Breast epithelium (tissue), 4 donors: ENCODE measurements around the gene PGPEP1. TPM values are rescaled to one million over a fixed set of nuclear protein-coding genes. Genes with fewer than 3 reads are reported as not detected.
"Not testable (repeated sequence)": the region's sequence is repeated elsewhere in the genome, so short reads cannot be mapped to it uniquely, and the experiment has no call there.

Experiments
- DNase-seq, 2 donors: peaks; one replicate each; pipeline ENCODE4 v3.0.0-alpha.2; 2019; ENCODE audit warnings: low spot score in 2 of 2
- H3K27ac ChIP-seq, 2 donors: fragments of 200-600 bp; sonication (generic) in 1 of 2; one replicate each; pipeline ENCODE4 v1.5.1; 2016 to 2019; ENCODE audit warnings: mild to moderate bottlenecking in 1 of 2
- H3K27me3 ChIP-seq, 2 donors: fragments of 200-600 bp; sonication (generic) in 1 of 2; one replicate each; pipeline versions ENCODE4 v1.5.1 to v1.6.0; 2017 to 2019; ENCODE audit warnings: control low read depth in 1 of 2, mild to moderate bottlenecking in 1 of 2
- H3K36me3 ChIP-seq: fragments of 200-600 bp; one replicate; pipeline ENCODE4 v1.5.1; 2019
- H3K4me1 ChIP-seq, 2 donors: fragments of 200-600 bp; sonication (generic); one replicate each; pipeline ENCODE4 v1.5.1; 2016 to 2019; ENCODE audit warnings: control low read depth in 1 of 2
- H3K4me3 ChIP-seq, 3 donors: fragments of 200-600 bp; sonication (generic); 1 replicate in 2 of 3; 2 replicates in 1 of 3; pipeline ENCODE4 v1.5.1; 2016 to 2019; ENCODE audit warnings: mild to moderate bottlenecking in 3 of 3, moderate library complexity in 2 of 3
- H3K9me3 ChIP-seq, 2 donors: fragments of 200-600 bp; sonication (generic) in 1 of 2; one replicate each; pipeline ENCODE4 v1.5.1; 2016 to 2019; ENCODE audit warnings: control low read depth in 1 of 2
- CTCF ChIP-seq, 3 donors: fragments of 450-650 bp; IDR thresholded peaks; one replicate each; pipeline ENCODE4 v1.5.1; 2016 to 2017; ENCODE audit warnings: antibody characterized with exemption in 3 of 3, mild to moderate bottlenecking in 3 of 3, moderate library complexity in 3 of 3
- POLR2A ChIP-seq: fragments of 450-650 bp; IDR thresholded peaks from one replicate; pipeline ENCODE4 v1.6.1; 2016; ENCODE audit warnings: antibody characterized with exemption, mild to moderate bottlenecking, moderate library complexity
- POLR2AphosphoS5 ChIP-seq, 3 donors: sonication (generic); formaldehyde crosslinking; IDR thresholded peaks; one replicate each; pipeline ENCODE4 v1.6.1; 2017; ENCODE audit warnings: antibody characterized with exemption in 3 of 3
- intact Hi-C: fragments of 100-400 bp; cut with DNase I; formaldehyde crosslinking; loops from one replicate; pipeline ENCODE4 v1.15.1; 2023; ENCODE audit warnings: low total_unique reads
- total RNA-seq, 3 donors: library from RNA; depleted of rRNA; stranded (reverse); fragments of >200 nt; gene quantifications; one replicate each; pipeline ENCODE4 v1.1.0, GENCODE V29; 2016

The PGPEP1 gene
- total RNA-seq, 3 donors from 2014 or later, result 22.5 to 29.2 (median 25.9) TPM

DNA sequence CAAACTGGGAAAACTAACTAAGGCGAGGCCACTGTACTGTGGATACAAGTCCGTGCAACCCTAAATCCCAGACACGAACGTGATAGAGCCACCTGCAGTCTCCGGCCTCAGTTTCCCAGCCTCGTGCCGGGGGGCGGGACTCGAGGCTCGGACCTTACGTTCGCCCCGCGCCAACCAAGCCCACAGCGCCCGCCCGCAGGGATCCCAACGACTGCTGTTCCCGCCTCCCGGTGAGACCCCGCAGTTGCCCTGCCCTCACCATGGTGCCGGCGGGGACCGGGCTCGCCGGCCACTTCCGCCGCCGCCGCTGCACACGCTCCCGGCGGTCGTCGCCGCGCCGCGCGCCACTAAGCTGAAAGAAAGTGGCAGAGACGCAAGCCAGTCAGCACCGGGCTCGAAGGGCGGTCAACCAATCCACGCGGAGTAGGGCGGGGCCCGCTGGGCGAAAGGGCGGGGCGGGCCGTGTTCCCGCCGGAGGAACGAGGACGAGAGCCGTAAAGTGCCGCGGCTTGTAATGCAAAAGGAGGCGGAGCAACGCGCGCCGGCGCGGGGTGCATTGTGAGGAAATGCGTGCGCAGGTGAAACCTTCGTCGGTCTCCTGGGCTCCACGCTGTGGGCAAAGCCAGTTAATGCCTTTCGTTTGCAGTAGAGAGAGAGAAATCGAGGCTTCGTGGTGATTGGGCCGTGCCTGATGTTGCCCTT, 17.5 kb upstream of the PGPEP1 start, which contains the start of gene LSM4:
TSS of gene LSM4 (minus strand) at position 318 of the 702 bp plus-strand sequence. CDS start at position 262, 56 bp downstream.
- Histone ChIP-seq H3K36me3 (no peaks in the 10 kb centered on the region), H3K27me3 (no peaks in the 10 kb centered on the region), H3K4me3 (peak within 1 kb of the TSS; percentile 71 to 90 (median 86)), H3K4me1 (no peaks in the 10 kb centered on the region), H3K9me3 (no peaks in the 10 kb centered on the region), H3K27ac (peak within 1 kb of the TSS; percentile 87 to 96)
- TF ChIP-seq CTCF (IDR thresholded peaks at IDR 0.05), result peak in 1 of 3 donors; percentile 42
- TF ChIP-seq POLR2AphosphoS5 (IDR thresholded peaks at IDR 0.05), result peak in 2 of 3 donors; percentile 84 to 91
- peak; percentile 53 for TF ChIP-seq POLR2A
- intact Hi-C loops, result loop anchor here (5.0 kb wide), 1 partner anchor 41 kb away; the partner anchor contains the start of gene JUND
- DNase-seq, result peak; percentile 98 to 99

DNA sequence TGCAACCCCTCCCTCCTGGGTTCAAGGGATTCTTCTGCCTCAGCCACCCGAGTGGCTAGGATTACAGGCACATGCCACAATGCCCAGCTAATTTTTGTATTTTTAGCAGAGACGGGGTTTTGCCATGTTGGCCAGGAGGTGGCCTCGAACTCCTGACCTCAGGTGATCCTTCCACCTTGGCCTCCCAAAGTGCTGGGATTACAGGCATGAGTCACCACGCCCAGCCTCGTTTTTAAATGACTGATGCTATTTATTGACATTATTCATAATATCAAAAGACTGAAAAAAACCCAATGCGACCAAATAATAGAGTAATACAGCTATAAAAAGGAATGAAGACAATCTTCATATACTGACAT, 16.0 kb upstream of the PGPEP1 start:
- H3K27ac ChIP-seq, result peak overlapping the region; percentile 50 to 96
- DNase-seq, H3K4me1 ChIP-seq, H3K9me3 ChIP-seq, H3K27me3 ChIP-seq, H3K4me3 ChIP-seq, H3K36me3 ChIP-seq: not testable (repeated sequence)
- intact Hi-C loops, result loop anchor here (5.0 kb wide), 1 partner anchor 42 kb away; the partner anchor contains the start of gene JUND

GRCh38 chr19:18326772-18327171, 13.6 kb upstream of the PGPEP1 start:
- intact Hi-C loops, result no loop called here
- Histone ChIP-seq H3K36me3 (no peaks in the 10 kb centered on the region), H3K9me3 (no peaks in the 10 kb centered on the region), H3K4me1 (no peaks in the 10 kb centered on the region), H3K4me3 (no peak overlapping the region), H3K27me3 (no peaks in the 10 kb centered on the region), H3K27ac (no peak overlapping the region)
- TF ChIP-seq POLR2AphosphoS5 (IDR thresholded peaks at IDR 0.05) (no peak), CTCF (IDR thresholded peaks at IDR 0.05) (no peak), POLR2A (no peak)
- DNase-seq, result no peak

DNA sequence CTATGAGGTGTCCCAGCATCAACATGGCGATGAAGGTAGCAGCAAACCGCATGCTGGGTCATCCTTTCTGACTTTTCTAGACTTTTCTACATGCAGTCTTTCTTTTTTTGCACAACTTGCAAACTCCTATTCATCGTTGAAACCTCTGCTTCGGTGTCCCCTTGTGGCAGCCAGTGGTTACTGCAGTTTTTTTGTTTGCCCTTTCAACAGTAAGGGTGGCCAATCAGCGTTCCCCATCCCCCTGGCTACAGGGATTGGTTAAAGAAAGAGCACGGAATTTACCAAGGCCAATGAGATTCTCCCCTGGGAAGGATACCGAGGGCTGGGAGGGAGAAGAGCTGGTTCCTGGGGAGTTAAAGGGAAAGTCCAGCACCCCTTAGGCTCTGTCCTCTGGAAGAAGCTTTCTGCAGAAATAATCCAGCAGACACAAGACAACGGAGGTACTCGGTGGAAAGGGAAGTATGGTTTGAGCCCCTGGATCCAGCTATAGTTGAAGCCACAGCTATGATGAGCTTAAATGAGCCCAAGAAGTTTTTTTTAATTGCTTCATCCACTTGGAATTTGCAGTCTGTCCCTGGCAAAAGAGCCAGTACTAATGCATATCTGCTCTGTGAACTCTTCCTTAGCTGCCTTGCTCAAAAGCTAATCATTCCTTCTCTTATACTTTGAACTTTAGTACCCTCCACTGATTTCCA, 11.9 kb upstream of the PGPEP1 start:
- Histone ChIP-seq H3K4me3 (peak overlapping the region; percentile 15 to 39 (median 39)), H3K27me3 (no peaks in the 10 kb centered on the region), H3K9me3 (no peaks in the 10 kb centered on the region), H3K27ac (peak overlapping the region; percentile 19 to 65), H3K36me3 (no peaks in the 10 kb centered on the region), H3K4me1 (no peaks in the 10 kb centered on the region)
- intact Hi-C loops, result no loop called here
- DNase-seq, result peak; percentile 90 to 96
- TF ChIP-seq POLR2AphosphoS5 (IDR thresholded peaks at IDR 0.05), result peak; percentile 14 to 56 (median 47)
- TF ChIP-seq POLR2A, result no peak
- peak; percentile 99 for TF ChIP-seq CTCF (IDR thresholded peaks at IDR 0.05)

DNA sequence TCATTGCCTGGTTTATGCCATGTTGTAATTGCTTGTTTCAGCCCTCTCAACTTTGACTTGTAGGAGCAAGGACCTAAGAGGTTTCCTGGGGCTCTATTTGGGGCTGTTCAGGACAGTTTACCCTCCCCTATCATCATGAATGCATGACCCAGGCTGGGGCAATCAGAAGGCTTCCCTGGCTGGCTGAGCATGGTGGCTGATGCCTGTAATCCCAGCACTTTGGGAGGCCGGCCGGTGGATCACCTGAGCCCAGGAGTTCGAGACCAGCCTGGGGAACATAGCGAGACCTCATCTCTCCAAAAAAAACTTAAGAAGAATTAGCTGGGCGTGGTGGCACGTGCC, 11.4 kb upstream of the PGPEP1 start:
- intact Hi-C loops, result no loop called here
- H3K36me3 ChIP-seq, result no peaks in the 10 kb centered on the region
- H3K27ac ChIP-seq, result peak overlapping the region; percentile 19 to 65
- H3K4me1 ChIP-seq, result no peaks in the 10 kb centered on the region
- no peaks in the 10 kb centered on the region for H3K9me3 ChIP-seq
- TF ChIP-seq POLR2A (no peak), POLR2AphosphoS5 (IDR thresholded peaks at IDR 0.05) (no peak), CTCF (IDR thresholded peaks at IDR 0.05) (no peak)
- no peaks in the 10 kb centered on the region for H3K27me3 ChIP-seq
- H3K4me3 ChIP-seq, result peak overlapping the region; percentile 15 to 39 (median 39)
- DNase-seq, result no peak
